ENCODE results near the gene COL23A1.

DNA sequence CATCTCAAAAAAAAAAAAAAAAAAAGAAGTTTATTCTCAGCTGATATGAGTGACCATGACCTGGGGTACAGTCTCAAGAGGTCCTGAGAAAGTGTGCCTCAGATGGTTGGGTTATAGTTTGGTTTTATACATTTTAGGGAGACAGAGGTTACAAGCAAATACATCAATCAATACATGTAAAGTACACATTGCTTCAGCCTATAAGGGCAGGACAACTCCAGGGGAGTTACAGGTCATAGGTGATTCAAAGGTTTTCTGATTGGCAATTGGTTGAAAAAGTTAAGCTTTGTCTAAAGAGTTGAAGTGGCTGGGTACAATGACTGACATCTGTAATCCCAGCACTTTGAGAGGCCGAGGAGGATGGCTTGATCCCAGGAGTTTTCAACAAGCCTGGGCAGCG lies 400.8 kb downstream of the COL23A1 start:
- TF ChIP-seq POLR2A (IDR thresholded peaks at IDR 0.05; ENCODE audit: low read length): no peak
- no peak for TF ChIP-seq GATA1 (IDR thresholded peaks at IDR 0.05; ENCODE audit: low read depth, low read length)
